Caco-2 (cell line): ENCODE results near the gene SCGB1C2. TPM values are rescaled to one million over a fixed set of nuclear protein-coding genes. Genes with fewer than 3 reads are reported as not detected.
A peak's percentile ranks its signal among the peaks of the same experiment; 100 is the strongest.

Experiments used
- BruUV-seq: library from RNA; stranded (reverse); fragments of 400-500 nt; replicated peaks from 2 replicates; lab custom pipeline; 2021; lab: Mats Ljungman, UMichigan
- CTCF ChIA-PET: fragments of 300-600 bp; sonication (Branson Sonifier 250); formaldehyde crosslinking; loops from one replicate; lab custom pipeline; 2022; ENCODE audit warnings: antibody characterized with exemption; lab: Charles Lee
- POLR2A ChIA-PET: fragments of 300-600 bp; sonication (Branson Sonifier 250); formaldehyde crosslinking; loops from one replicate; lab custom pipeline; 2022; ENCODE audit warnings: antibody characterized with exemption; lab: Charles Lee
- DNase-seq, 2 experiments: peaks; one replicate each; pipeline versions ENCODE4 v3.0.0 to v3.0.0-alpha.2; 2020 to 2022
- H3K27me3 ChIP-seq: replicated peaks from 2 replicates; pipeline ENCODE4 v1.6.0; 2011; ENCODE audit warnings: low read length; ENCODE audit not compliant: control insufficient read depth, insufficient read depth
- H3K36me3 ChIP-seq: 2 replicates; pipeline ENCODE4 v1.5.1; 2011; ENCODE audit warnings: low read length; ENCODE audit not compliant: control insufficient read depth, insufficient read depth
- H3K4me1 ChIP-seq: fragments of 250-450 bp; sonication (Bioruptor Pico); 2 replicates; pipeline ENCODE4 v1.5.1; 2020; ENCODE audit warnings: mild to moderate bottlenecking
- H3K4me3 ChIP-seq: 2 replicates; pipeline ENCODE4 v1.5.1; 2011; ENCODE audit warnings: low read depth, mild to moderate bottlenecking, control low read depth, low read length
- H3K9me3 ChIP-seq: fragments of 250-450 bp; sonication (Bioruptor Pico); 2 replicates; pipeline ENCODE4 v1.5.1; 2020; ENCODE audit warnings: mild to moderate bottlenecking, moderate library complexity
- H3K27ac Mint-ChIP-seq: one replicate; pipeline ENCODE4 v1.8.0; 2022; ENCODE audit warnings: mixed read lengths; ENCODE audit not compliant: unreplicated experiment
- H3K27me3 Mint-ChIP-seq: one replicate; pipeline ENCODE4 v1.8.0; 2022; ENCODE audit warnings: mixed read lengths; ENCODE audit not compliant: insufficient read depth, unreplicated experiment
- H3K36me3 Mint-ChIP-seq: one replicate; pipeline ENCODE4 v1.8.0; 2022; ENCODE audit warnings: mild to moderate bottlenecking, mixed read lengths; ENCODE audit not compliant: insufficient read depth, unreplicated experiment
- H3K4me1 Mint-ChIP-seq: one replicate; pipeline ENCODE4 v1.8.0; 2022; ENCODE audit warnings: low read depth, mixed read lengths; ENCODE audit not compliant: unreplicated experiment
- H3K4me3 Mint-ChIP-seq: one replicate; pipeline ENCODE4 v1.8.0; 2022; ENCODE audit warnings: mild to moderate bottlenecking, moderate library complexity, mixed read lengths; ENCODE audit not compliant: unreplicated experiment
- H3K9me3 Mint-ChIP-seq: one replicate; pipeline ENCODE4 v1.8.0; 2022; ENCODE audit warnings: mixed read lengths; ENCODE audit not compliant: unreplicated experiment
- CTCF ChIP-seq, 2 experiments: fragments of 200-600 bp in 1 of 2; IDR thresholded peaks; 1 replicate in 1 of 2; 2 replicates in 1 of 2; pipeline versions ENCODE4 v1.5.1 to v1.8.0; 2011 to 2022; ENCODE audit warnings: antibody characterized with exemption in 1 of 2, control low read depth in 1 of 2, inconsistent platforms in 1 of 2, low read depth in 1 of 2, low read length in 1 of 2, mild to moderate bottlenecking in 1 of 2, moderate library complexity in 1 of 2; ENCODE audit not compliant: insufficient read depth in 1 of 2, severe bottlenecking in 1 of 2, unreplicated experiment in 1 of 2
- intact Hi-C: fragments of 100-400 bp; cut with micrococcal nuclease; formaldehyde crosslinking; loops from one replicate; pipeline ENCODE4 v1.10.0; 2022; ENCODE audit not compliant: unreplicated experiment
- total RNA-seq: library from RNA; stranded (reverse); gene quantifications from 2 replicates; pipeline ENCODE4 v1.2.3, GENCODE V29; 2022

SCGB1C2 gene
- total RNA-seq, 1 experiment from 2014 or later, result not detected

- Histone ChIP-seq H3K36me3 (no peaks in the 10 kb centered on the region), H3K9me3 (no peaks in the 10 kb centered on the region), H3K4me1 (peaks cover 4% of the 10 kb centered on the region; the same call in 1 of the 2 replicates), H3K27me3 (peaks cover 1% of the 10 kb centered on the region), H3K4me3 (no peak overlapping the region)
- POLR2A ChIA-PET, result no interaction called here
- TF ChIP-seq CTCF (IDR thresholded peaks at IDR 0.05; ENCODE audit: insufficient read depth in 1 of 2, low read depth in 1 of 2, low read length in 1 of 2, severe bottlenecking in 1 of 2, unreplicated experiment in 1 of 2), result no peak
- intact Hi-C loops, result no loop called here
- no peak for DNase-seq
- no peaks in the 10 kb centered on the region for H3K4me1 Mint-ChIP-seq
- H3K27me3 Mint-ChIP-seq, result peaks cover 17% of the 10 kb centered on the region
- H3K36me3 Mint-ChIP-seq, result no peaks in the 10 kb centered on the region
- no peaks in the 10 kb centered on the region for H3K9me3 Mint-ChIP-seq
- no peak overlapping the region for H3K27ac Mint-ChIP-seq
- no TSS peak for BruUV-seq
- H3K4me3 Mint-ChIP-seq, result no peak overlapping the region
- CTCF ChIA-PET, result no interaction called here
Measured at GRCh38 chr17:178292-179065, 41.1 kb downstream of the SCGB1C2 start.

- H3K4me3 ChIP-seq, result no peak overlapping the region
- no peak for DNase-seq
- no peaks in the 10 kb centered on the region for H3K4me1 Mint-ChIP-seq
- ChIA-PET POLR2A (no interaction called here), CTCF (interaction anchor here (0.6 kb wide), 1 partner anchor 574 kb away, joined by 4 read pairs; no protein-coding TSS in a partner anchor)
- no peak for TF ChIP-seq CTCF (IDR thresholded peaks at IDR 0.05; ENCODE audit: insufficient read depth in 1 of 2, low read depth in 1 of 2, low read length in 1 of 2, severe bottlenecking in 1 of 2, unreplicated experiment in 1 of 2)
- no peaks in the 10 kb centered on the region for H3K9me3 ChIP-seq
- intact Hi-C loops, result no loop called here
- H3K36me3 ChIP-seq, result no peaks in the 10 kb centered on the region
- H3K4me3 Mint-ChIP-seq, result no peak overlapping the region
- H3K27me3 Mint-ChIP-seq, result peaks cover 20% of the 10 kb centered on the region
- H3K4me1 ChIP-seq, result peaks cover 4% of the 10 kb centered on the region; the same call in 1 of the 2 replicates
- no peak overlapping the region for H3K27ac Mint-ChIP-seq
- H3K9me3 Mint-ChIP-seq, result no peaks in the 10 kb centered on the region
- BruUV-seq, result no TSS peak
- H3K36me3 Mint-ChIP-seq, result no peaks in the 10 kb centered on the region
- peaks cover 1% of the 10 kb centered on the region for H3K27me3 ChIP-seq
Measured at GRCh38 chr17:179066-179432, 41.7 kb downstream of the SCGB1C2 start.

GRCh38 chr17:179781-180380 is 42.5 kb downstream of the SCGB1C2 start:
- H3K27me3 Mint-ChIP-seq, result peaks cover 23% of the 10 kb centered on the region
- Histone ChIP-seq H3K36me3 (no peaks in the 10 kb centered on the region), H3K27me3 (peaks cover 1% of the 10 kb centered on the region), H3K4me3 (no peak overlapping the region; the same call in 1 of the 2 replicates), H3K4me1 (peaks cover 4% of the 10 kb centered on the region; the same call in 1 of the 2 replicates), H3K9me3 (no peaks in the 10 kb centered on the region)
- ChIA-PET CTCF (interaction anchor here (0.6 kb wide), 1 partner anchor 799 kb away, joined by 4 read pairs; no protein-coding TSS in a partner anchor), POLR2A (interaction anchor here (0.6 kb wide), 1 partner anchor 46 kb away, joined by 3 read pairs; no protein-coding TSS in a partner anchor)
- no peak overlapping the region for H3K27ac Mint-ChIP-seq
- H3K36me3 Mint-ChIP-seq, result no peaks in the 10 kb centered on the region
- peak overlapping the region; percentile 44 for H3K4me3 Mint-ChIP-seq
- intact Hi-C loops, result no loop called here
- BruUV-seq, result no TSS peak
- H3K4me1 Mint-ChIP-seq, result no peaks in the 10 kb centered on the region
- TF ChIP-seq CTCF (IDR thresholded peaks at IDR 0.05; ENCODE audit: insufficient read depth in 1 of 2, low read depth in 1 of 2, low read length in 1 of 2, severe bottlenecking in 1 of 2, unreplicated experiment in 1 of 2), result no peak
- no peak for DNase-seq
- H3K9me3 Mint-ChIP-seq, result no peaks in the 10 kb centered on the region
